Measurements from ENCODE around the gene PRMT3.
A peak's percentile ranks its signal among the peaks of the same experiment; 100 is the strongest.

PRMT3 gene

DNA sequence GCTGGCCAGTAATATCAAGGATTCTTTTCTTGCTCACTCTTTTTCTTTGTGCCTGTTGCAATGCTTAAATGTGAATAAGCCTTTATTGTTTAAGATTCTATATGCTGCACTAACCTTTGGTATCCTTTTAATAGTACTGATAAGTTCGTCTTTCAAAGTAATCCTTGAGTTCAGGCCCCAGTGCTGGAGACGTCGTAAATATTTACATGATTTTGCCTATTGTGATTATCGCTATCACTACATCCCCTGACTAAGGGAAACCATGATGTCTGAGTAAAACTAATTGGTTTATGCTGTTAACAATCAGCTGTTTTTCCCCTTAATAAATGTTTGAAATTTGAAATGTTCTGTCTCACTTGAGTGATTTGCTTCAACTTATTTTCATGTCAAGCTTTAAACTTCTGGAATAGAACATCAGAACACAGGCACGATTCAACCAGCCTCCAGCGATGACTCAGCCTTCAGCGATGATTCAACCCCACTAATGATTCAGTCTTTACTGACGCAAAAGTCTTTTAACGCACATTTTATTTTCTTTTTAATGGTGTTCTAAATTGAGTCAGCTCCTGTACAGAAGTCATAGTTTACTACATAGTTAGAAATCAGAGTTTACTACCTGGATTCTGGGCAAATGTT, 20.1 kb upstream of the PRMT3 start:
- TF ChIP-seq, protein P1, sequence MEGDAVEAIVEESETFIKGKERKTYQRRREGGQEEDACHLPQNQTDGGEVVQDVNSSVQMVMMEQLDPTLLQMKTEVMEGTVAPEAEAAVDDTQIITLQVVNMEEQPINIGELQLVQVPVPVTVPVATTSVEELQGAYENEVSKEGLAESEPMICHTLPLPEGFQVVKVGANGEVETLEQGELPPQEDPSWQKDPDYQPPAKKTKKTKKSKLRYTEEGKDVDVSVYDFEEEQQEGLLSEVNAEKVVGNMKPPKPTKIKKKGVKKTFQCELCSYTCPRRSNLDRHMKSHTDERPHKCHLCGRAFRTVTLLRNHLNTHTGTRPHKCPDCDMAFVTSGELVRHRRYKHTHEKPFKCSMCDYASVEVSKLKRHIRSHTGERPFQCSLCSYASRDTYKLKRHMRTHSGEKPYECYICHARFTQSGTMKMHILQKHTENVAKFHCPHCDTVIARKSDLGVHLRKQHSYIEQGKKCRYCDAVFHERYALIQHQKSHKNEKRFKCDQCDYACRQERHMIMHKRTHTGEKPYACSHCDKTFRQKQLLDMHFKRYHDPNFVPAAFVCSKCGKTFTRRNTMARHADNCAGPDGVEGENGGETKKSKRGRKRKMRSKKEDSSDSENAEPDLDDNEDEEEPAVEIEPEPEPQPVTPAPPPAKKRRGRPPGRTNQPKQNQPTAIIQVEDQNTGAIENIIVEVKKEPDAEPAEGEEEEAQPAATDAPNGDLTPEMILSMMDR (IDR thresholded peaks at IDR 0.05; ENCODE audit: insufficient read depth, low read depth, low read length, missing control alignments) = no peak
- H3K4me3 ChIP-seq (ENCODE audit: low read length) = no peak overlapping the region
- peak; percentile 92 for DNase-seq (ENCODE audit: low read depth)

DNA sequence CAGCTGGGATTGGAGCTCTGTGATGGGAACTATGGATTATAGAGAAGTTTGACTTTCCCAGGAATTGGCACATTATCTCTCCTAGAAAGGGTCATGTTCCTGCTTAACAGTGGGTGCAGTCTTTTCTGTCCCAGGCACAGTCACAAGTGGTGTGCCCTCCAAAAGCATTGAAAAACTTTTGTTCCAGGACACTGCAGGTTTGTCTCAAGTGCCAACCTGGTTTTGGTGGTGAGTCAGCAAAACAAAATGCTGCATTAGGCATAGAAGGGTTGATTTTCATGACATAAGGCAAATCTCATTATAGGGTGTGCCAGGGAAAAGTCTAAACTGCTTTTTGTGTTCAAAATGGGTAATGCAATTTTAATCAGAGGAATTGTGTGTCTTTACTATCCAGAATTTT, 19.1 kb upstream of the PRMT3 start:
- DNase-seq (ENCODE audit: low read depth) = peak; percentile 81
- TF ChIP-seq, protein P1 (IDR thresholded peaks at IDR 0.05; ENCODE audit: insufficient read depth, low read depth, low read length, missing control alignments) = no peak
- H3K4me3 ChIP-seq (ENCODE audit: low read length) = no peak overlapping the region

DNA sequence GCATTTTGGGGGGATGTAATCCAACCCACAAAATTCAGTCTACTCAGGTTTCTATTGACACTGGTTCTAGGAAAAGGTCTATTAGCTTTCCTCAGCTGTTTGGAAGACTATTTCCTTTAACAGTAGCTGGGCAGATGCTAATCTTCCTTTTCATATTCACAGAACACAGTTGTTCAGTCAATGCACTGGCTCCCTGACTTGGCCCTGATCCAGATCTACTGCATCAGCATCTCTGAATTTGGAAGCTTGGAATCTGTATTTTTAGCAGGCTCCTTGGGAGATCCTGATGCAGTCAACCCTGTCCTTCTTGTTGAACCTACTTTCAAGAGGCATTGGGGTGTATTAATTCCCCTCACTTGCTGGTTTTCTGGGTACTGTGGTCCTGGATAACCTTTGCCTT, 17.7 kb upstream of the PRMT3 start:
- DNase-seq (ENCODE audit: low read depth) = no peak
- no peak overlapping the region for H3K4me3 ChIP-seq (ENCODE audit: low read length)
- TF ChIP-seq, protein P1 (IDR thresholded peaks at IDR 0.05; ENCODE audit: insufficient read depth, low read depth, low read length, missing control alignments) = no peak

DNA sequence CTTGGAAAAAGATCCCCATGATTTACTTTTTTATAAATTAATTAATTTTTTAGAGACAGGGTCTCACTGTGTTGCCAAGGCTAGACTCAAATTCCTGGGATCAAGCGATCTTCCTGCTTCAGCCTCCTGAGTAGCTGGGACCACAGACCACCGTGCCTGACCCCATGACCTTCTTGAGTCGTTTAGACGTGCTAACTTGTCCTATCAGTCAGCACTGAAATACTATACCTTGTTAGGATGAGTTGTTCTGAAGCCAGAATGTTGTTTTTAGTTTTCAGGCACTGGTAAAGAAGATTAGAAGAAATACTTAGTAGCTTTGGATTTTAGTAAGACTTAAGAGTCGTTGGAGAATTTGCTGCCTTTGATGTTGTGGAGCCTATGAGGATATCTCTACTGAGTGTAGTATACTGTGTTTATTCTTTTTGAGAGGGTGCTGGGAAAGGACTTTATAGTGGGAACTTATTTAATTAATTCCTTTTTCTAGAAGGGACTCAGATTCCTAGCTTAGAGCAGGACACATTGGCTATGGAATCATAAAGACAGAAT, 15.4 kb upstream of the PRMT3 start:
- H3K4me3 ChIP-seq (ENCODE audit: low read length) = no peak overlapping the region
- TF ChIP-seq, protein P1 (IDR thresholded peaks at IDR 0.05; ENCODE audit: insufficient read depth, low read depth, low read length, missing control alignments) = no peak

DNA sequence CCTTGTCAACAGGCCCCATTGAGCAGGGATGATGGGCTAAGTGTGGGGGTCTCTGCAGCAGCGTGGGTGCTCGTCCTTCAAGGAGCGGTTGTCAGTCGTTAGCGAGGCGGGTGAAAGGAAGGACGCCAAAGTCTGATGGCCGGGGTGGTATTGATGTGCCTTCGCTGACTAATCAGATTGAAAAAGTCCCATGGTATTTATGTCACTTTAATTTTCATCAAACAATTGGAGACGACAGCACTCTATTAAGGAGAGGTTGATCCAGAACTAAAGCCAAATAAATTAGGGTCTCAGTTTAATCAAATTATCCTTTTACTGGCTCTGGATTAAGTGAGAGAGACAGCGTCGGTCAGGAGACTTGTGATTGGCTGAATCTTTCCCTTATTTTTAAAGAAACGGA, 14.4 kb upstream of the PRMT3 start:
- DNase-seq (ENCODE audit: low read depth) = no peak
- no peak overlapping the region for H3K4me3 ChIP-seq (ENCODE audit: low read length)
- TF ChIP-seq, protein P1 (IDR thresholded peaks at IDR 0.05; ENCODE audit: insufficient read depth, low read depth, low read length, missing control alignments) = no peak

More for the DNA sequence above, 15.4 kb upstream of the PRMT3 start:
- DNase-seq (ENCODE audit: low read depth) = no peak

DNA sequence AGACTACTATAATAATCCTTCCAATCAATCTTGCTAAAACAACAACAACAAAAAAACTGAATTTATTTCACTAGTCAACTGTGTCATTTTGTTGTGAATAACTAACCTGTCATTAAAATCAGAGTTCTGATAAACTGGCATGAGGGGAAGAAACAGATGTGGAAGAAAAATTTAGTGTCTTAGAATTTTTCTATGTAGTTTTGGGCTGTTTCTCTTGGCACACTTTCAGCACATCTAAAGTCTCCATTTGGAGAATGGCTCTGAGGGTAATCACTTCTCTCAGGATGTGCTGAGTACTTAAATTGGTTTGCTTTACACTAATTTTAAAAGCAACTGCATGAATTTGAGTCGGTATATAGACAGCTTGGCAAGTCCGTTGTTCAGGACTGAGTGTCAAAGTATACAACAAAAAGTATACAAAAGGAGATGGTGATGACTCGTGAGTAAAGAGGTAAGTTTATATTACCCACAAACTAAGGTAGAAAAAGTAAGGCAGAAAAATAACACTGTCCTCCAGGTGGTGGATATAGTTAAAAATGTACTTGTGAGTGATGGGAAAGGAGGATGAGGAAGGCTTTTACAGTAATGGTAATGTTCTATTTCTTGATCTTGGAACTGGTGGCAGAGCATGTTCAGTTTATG, 13.8 kb upstream of the PRMT3 start:
- no peak overlapping the region for H3K4me3 ChIP-seq (ENCODE audit: low read length)
- DNase-seq (ENCODE audit: low read depth) = no peak
- TF ChIP-seq, protein P1 (IDR thresholded peaks at IDR 0.05; ENCODE audit: insufficient read depth, low read depth, low read length, missing control alignments) = no peak

Data from epithelial cell of esophagus (primary cell).